HFF-Myc (cell line): ENCODE data around the gene METTL13.

Source experiments
- DNase-seq: peaks from one replicate; pipeline ENCODE4 v3.0.0-alpha.2; 2011; ENCODE audit warnings: low read depth; ENCODE audit errors: extremely low read depth
- H3K4me3 ChIP-seq: replicated peaks from 2 replicates; pipeline ENCODE4 v1.5.1; 2011; ENCODE audit warnings: low read depth, mild to moderate bottlenecking, control low read depth, low read length
- CTCF ChIP-seq: IDR thresholded peaks from 2 replicates; pipeline ENCODE4 v1.5.1; 2012; ENCODE audit warnings: mild to moderate bottlenecking, low read depth, low read length, control low read depth; ENCODE audit errors: missing control alignments

METTL13 gene

GRCh38 chr1:171785766-171786165 is 4.3 kb downstream of the METTL13 start:
- no peak for DNase-seq
- no peak overlapping the region for H3K4me3 ChIP-seq
- no peak for TF ChIP-seq CTCF

GRCh38 chr1:171786534-171786933 is 5.1 kb downstream of the METTL13 start:
- no peak overlapping the region for H3K4me3 ChIP-seq
- DNase-seq = no peak
- TF ChIP-seq CTCF = no peak

GRCh38 chr1:171787686-171788480 is 6.4 kb downstream of the METTL13 start:
- TF ChIP-seq CTCF = no peak
- H3K4me3 ChIP-seq = no peak overlapping the region
- no peak for DNase-seq

- H3K4me3 ChIP-seq = no peak overlapping the region
- peak; percentile 44 for DNase-seq
- no peak for TF ChIP-seq CTCF
Observed at GRCh38 chr1:171788696-171789095, 7.2 kb downstream of the METTL13 start.

GRCh38 chr1:171790318-171790717 is 8.9 kb downstream of the METTL13 start:
- no peak for DNase-seq
- no peak for TF ChIP-seq CTCF

GRCh38 chr1:171792656-171793369 is 11.4 kb downstream of the METTL13 start:
- DNase-seq = no peak
- no peak for TF ChIP-seq CTCF
- no peak overlapping the region for H3K4me3 ChIP-seq

More at GRCh38 chr1:171790318-171790717, 8.9 kb downstream of the METTL13 start:
- H3K4me3 ChIP-seq = no peak overlapping the region
